HEK293 (cell line): ENCODE results near the gene ISOC2.

Source experiments
- CTCF ChIA-PET: fragments of 350-600 bp; formaldehyde crosslinking; extraction: SDS; loops from one replicate; lab custom pipeline; 2021; ENCODE audit warnings: antibody characterized with exemption; lab: Yijun Ruan, JAX
- POLR2A ChIA-PET: fragments of 300-600 bp; formaldehyde crosslinking; extraction: SDS; loops from one replicate; lab custom pipeline; 2020; ENCODE audit warnings: antibody characterized with exemption, inconsistent platforms; lab: Yijun Ruan, JAX
- H3K27ac ChIP-seq: fragments of 200-500 bp; sonication (Bioruptor generic); 2 replicates; pipeline ENCODE4 v1.5.1; 2014; ENCODE audit warnings: low read depth, low read length, control low read depth, inconsistent platforms; ENCODE audit errors: extremely low read depth
- H3K36me3 ChIP-seq, 2 experiments: fragments of 200-500 bp in 1 of 2; sonication (Bioruptor generic) in 1 of 2; 1 replicate in 1 of 2; 2 replicates in 1 of 2; pipeline ENCODE4 v1.5.1; 2014 to 2017; ENCODE audit warnings: inconsistent platforms in 2 of 2, low read length in 2 of 2; ENCODE audit not compliant: control insufficient read depth in 2 of 2, insufficient read depth in 1 of 2
- H3K4me1 ChIP-seq: fragments of 200-500 bp; sonication (Bioruptor generic); 2 replicates; pipeline ENCODE4 v1.5.1; 2014; ENCODE audit warnings: mild to moderate bottlenecking, low read length, inconsistent platforms; ENCODE audit not compliant: control insufficient read depth, insufficient read depth
- H3K4me3 ChIP-seq: 2 replicates; pipeline ENCODE4 v1.5.1; 2011; ENCODE audit warnings: low read depth, mild to moderate bottlenecking, control low read depth, low read length, moderate library complexity
- H3K9me3 ChIP-seq: fragments of 200-500 bp; sonication (Bioruptor generic); 2 replicates; pipeline ENCODE4 v1.5.1; 2014; ENCODE audit warnings: low read depth, low read length, inconsistent platforms; ENCODE audit not compliant: control insufficient read depth, insufficient read depth
- BCL11A ChIP-seq: fragments of 450-650 bp; formaldehyde crosslinking; IDR thresholded peaks from 2 replicates; pipeline ENCODE4 v1.5.1; 2016; ENCODE audit warnings: low read depth, missing biosample characterization, missing genetic modification characterization
- BCL6B ChIP-seq: fragments of 450-650 bp; formaldehyde crosslinking; IDR thresholded peaks from 2 replicates; pipeline ENCODE4 v1.5.1; 2017; ENCODE audit warnings: missing biosample characterization, missing genetic modification characterization
- KLF1 ChIP-seq: fragments of 450-650 bp; formaldehyde crosslinking; IDR thresholded peaks from 2 replicates; pipeline ENCODE4 v1.5.1; 2016; ENCODE audit warnings: missing biosample characterization, missing genetic modification characterization
- KLF7 ChIP-seq: fragments of 450-650 bp; formaldehyde crosslinking; IDR thresholded peaks from 2 replicates; pipeline ENCODE4 v1.5.1; 2016; ENCODE audit warnings: missing biosample characterization, missing genetic modification characterization, borderline replicate concordance
- MYNN ChIP-seq: fragments of 450-650 bp; formaldehyde crosslinking; IDR thresholded peaks from 2 replicates; pipeline ENCODE4 v1.5.1; 2016; ENCODE audit warnings: missing biosample characterization, missing genetic modification characterization, borderline replicate concordance
- SETDB1 ChIP-seq: IDR thresholded peaks from one replicate; pipeline ENCODE4 v1.6.1; 2017; ENCODE audit warnings: mild to moderate bottlenecking, low read length, moderate library complexity, mixed read lengths; ENCODE audit not compliant: insufficient read length
- YY2 ChIP-seq: fragments of 450-650 bp; formaldehyde crosslinking; IDR thresholded peaks from 2 replicates; pipeline ENCODE4 v1.5.1; 2016; ENCODE audit warnings: missing biosample characterization, missing genetic modification characterization
- ZBTB17 ChIP-seq: fragments of 450-650 bp; formaldehyde crosslinking; IDR thresholded peaks from 2 replicates; pipeline ENCODE4 v1.5.1; 2016; ENCODE audit warnings: missing biosample characterization, missing genetic modification characterization
- ZBTB20 ChIP-seq: fragments of 450-650 bp; formaldehyde crosslinking; IDR thresholded peaks from 2 replicates; pipeline ENCODE4 v1.5.1; 2016; ENCODE audit warnings: missing biosample characterization, missing genetic modification characterization
- ZFP41 ChIP-seq: fragments of 450-650 bp; formaldehyde crosslinking; IDR thresholded peaks from 2 replicates; pipeline ENCODE4 v1.5.1; 2016; ENCODE audit warnings: missing biosample characterization, missing genetic modification characterization, borderline replicate concordance
- ZNF121 ChIP-seq: fragments of 450-650 bp; formaldehyde crosslinking; IDR thresholded peaks from 2 replicates; pipeline ENCODE4 v1.5.1; 2016; ENCODE audit warnings: missing biosample characterization, missing genetic modification characterization
- ZNF155 ChIP-seq: fragments of 450-650 bp; formaldehyde crosslinking; IDR thresholded peaks from 2 replicates; pipeline ENCODE4 v1.5.1; 2016; ENCODE audit warnings: missing biosample characterization, missing genetic modification characterization
- ZNF184 ChIP-seq: fragments of 450-650 bp; IDR thresholded peaks from 2 replicates; pipeline ENCODE4 v1.5.1; 2018; ENCODE audit warnings: missing biosample characterization, mild to moderate bottlenecking, missing genetic modification characterization
- ZNF214 ChIP-seq: fragments of 450-650 bp; formaldehyde crosslinking; IDR thresholded peaks from 2 replicates; pipeline ENCODE4 v1.5.1; 2017; ENCODE audit warnings: missing biosample characterization, mild to moderate bottlenecking, missing genetic modification characterization, borderline replicate concordance
- ZNF221 ChIP-seq: fragments of 450-650 bp; formaldehyde crosslinking; IDR thresholded peaks from 2 replicates; pipeline ENCODE4 v1.5.1; 2017; ENCODE audit warnings: missing biosample characterization, missing genetic modification characterization, borderline replicate concordance
- ZNF223 ChIP-seq: fragments of 450-650 bp; formaldehyde crosslinking; IDR thresholded peaks from 2 replicates; pipeline ENCODE4 v1.5.1; 2016; ENCODE audit warnings: missing biosample characterization, missing genetic modification characterization
- ZNF280C ChIP-seq: fragments of 450-650 bp; formaldehyde crosslinking; IDR thresholded peaks from 2 replicates; pipeline ENCODE4 v1.5.1; 2016; ENCODE audit warnings: missing biosample characterization, missing genetic modification characterization
- ZNF488 ChIP-seq: fragments of 450-650 bp; formaldehyde crosslinking; IDR thresholded peaks from 2 replicates; pipeline ENCODE4 v1.5.1; 2016; ENCODE audit warnings: missing biosample characterization, missing genetic modification characterization
- ZNF510 ChIP-seq: fragments of 450-650 bp; formaldehyde crosslinking; IDR thresholded peaks from 2 replicates; pipeline ENCODE4 v1.5.1; 2018; ENCODE audit warnings: mild to moderate bottlenecking, missing genetic modification characterization, missing biosample characterization; ENCODE audit not compliant: insufficient replicate concordance
- ZNF530 ChIP-seq: fragments of 450-650 bp; formaldehyde crosslinking; IDR thresholded peaks from 2 replicates; pipeline ENCODE4 v1.5.1; 2016; ENCODE audit warnings: low read depth, missing biosample characterization, missing genetic modification characterization
- ZNF549 ChIP-seq: fragments of 450-650 bp; IDR thresholded peaks from 2 replicates; pipeline ENCODE4 v1.5.1; 2018; ENCODE audit warnings: missing biosample characterization, missing genetic modification characterization, mild to moderate bottlenecking, inconsistent platforms, moderate library complexity
- ZNF561 ChIP-seq: fragments of 450-650 bp; IDR thresholded peaks from 2 replicates; pipeline ENCODE4 v1.5.1; 2018; ENCODE audit warnings: missing biosample characterization, missing genetic modification characterization, borderline replicate concordance
- ZNF580 ChIP-seq: fragments of 450-650 bp; formaldehyde crosslinking; IDR thresholded peaks from 2 replicates; pipeline ENCODE4 v1.5.1; 2016; ENCODE audit warnings: missing biosample characterization, missing genetic modification characterization
- ZNF624 ChIP-seq: fragments of 450-650 bp; formaldehyde crosslinking; IDR thresholded peaks from 2 replicates; pipeline ENCODE4 v1.5.1; 2017; ENCODE audit warnings: missing biosample characterization, missing genetic modification characterization
- ZNF701 ChIP-seq: fragments of 450-650 bp; formaldehyde crosslinking; IDR thresholded peaks from 2 replicates; pipeline ENCODE4 v1.5.1; 2016; ENCODE audit warnings: missing biosample characterization, missing genetic modification characterization
- ZSCAN18 ChIP-seq: fragments of 450-650 bp; formaldehyde crosslinking; IDR thresholded peaks from 2 replicates; pipeline ENCODE4 v1.5.1; 2016; ENCODE audit warnings: missing biosample characterization, missing genetic modification characterization

The ISOC2 gene

GRCh38 chr19:55437410-55437809 is 24.0 kb downstream of the ISOC2 start (continued):
- TF ChIP-seq ZNF121 (tag by site-specific recombination) (no peak), ZNF184 (tag by site-specific recombination) (no peak), ZNF530 (no peak), ZNF580 (no peak), ZSCAN18 (no peak), KLF7 (tag by site-specific recombination) (no peak), ZNF223 (tag by site-specific recombination) (no peak), ZNF488 (no peak), ZNF280C (tag by site-specific recombination) (no peak), SETDB1 (no peak), ZNF701 (tag by site-specific recombination) (no peak), YY2 (tag by site-specific recombination) (no peak), MYNN (no peak), ZNF510 (tag by site-specific recombination) (no peak), BCL11A (no peak), ZNF561 (tag by site-specific recombination) (0 out of 2 replicates have a peak, but pooled peaks have one; percentile 27), ZNF549 (tag by site-specific recombination) (no peak)

- POLR2A ChIA-PET, result interaction anchor here (0.5 to 1.8 kb wide), 7 partner anchors 25 to 250 kb away, joined by 3 to 13 read pairs (median 3); partner anchors contain the start of genes ISOC2, UBE2S and ZNF628
Measured at GRCh38 chr19:55436847-55437246, 24.6 kb downstream of the ISOC2 start.

More at GRCh38 chr19:55436847-55437246, 24.6 kb downstream of the ISOC2 start:
- H3K27ac ChIP-seq, result no peak overlapping the region
- no peak for TF ChIP-seq ZNF221 (tag by site-specific recombination)
- TF ChIP-seq BCL6B (tag by site-specific recombination), result no peak
- TF ChIP-seq ZNF214 (tag by site-specific recombination), result no peak
- TF ChIP-seq ZBTB20 (tag by site-specific recombination), result no peak
- TF ChIP-seq ZNF624 (tag by site-specific recombination), result no peak
- TF ChIP-seq ZBTB17 (tag by site-specific recombination), result no peak
- no peak for TF ChIP-seq ZNF155 (tag by site-specific recombination)
- TF ChIP-seq ZFP41 (tag by site-specific recombination), result no peak
- TF ChIP-seq KLF1 (tag by site-specific recombination), result no peak
- H3K4me3 ChIP-seq, result no peak overlapping the region
- H3K4me1 ChIP-seq, result peaks cover 1% of the 10 kb centered on the region; the same call in 1 of the 2 replicates
- H3K9me3 ChIP-seq, result no peaks in the 10 kb centered on the region
- H3K36me3 ChIP-seq, result no peaks in the 10 kb centered on the region
- CTCF ChIA-PET, result interaction anchor here (0.7 to 1.8 kb wide), 6 partner anchors 17 to 358 kb away, joined by 4 to 7 read pairs (median 4); no protein-coding TSS in a partner anchor
